HEK293T (cell line): ENCODE results near the gene OR51E2.

Source experiments
- ARNT ChIP-seq: fragments of 450-650 bp; IDR thresholded peaks from 2 replicates; pipeline ENCODE4 v1.6.1; 2017; ENCODE audit warnings: mild to moderate bottlenecking
- BHLHE40 ChIP-seq: fragments of 450-650 bp; IDR thresholded peaks from 2 replicates; pipeline ENCODE4 v1.6.1; 2016; ENCODE audit warnings: mild to moderate bottlenecking, moderate library complexity, borderline replicate concordance
- ELF4 ChIP-seq: fragments of 450-650 bp; IDR thresholded peaks from 2 replicates; pipeline ENCODE4 v1.6.1; 2017; ENCODE audit warnings: antibody characterized with exemption
- FOXA1 ChIP-seq: fragments of 450-650 bp; IDR thresholded peaks from 2 replicates; pipeline ENCODE4 v1.6.1; 2016; ENCODE audit warnings: mild to moderate bottlenecking
- FOXK2 ChIP-seq: fragments of 450-650 bp; IDR thresholded peaks from 2 replicates; pipeline ENCODE4 v1.6.1; 2016; ENCODE audit warnings: mild to moderate bottlenecking
- FOXM1 ChIP-seq: fragments of 450-650 bp; IDR thresholded peaks from 2 replicates; pipeline ENCODE4 v1.6.1; 2017; ENCODE audit warnings: mild to moderate bottlenecking, borderline replicate concordance
- HDGF ChIP-seq: fragments of 450-650 bp; IDR thresholded peaks from 2 replicates; pipeline ENCODE4 v1.6.1; 2017; ENCODE audit warnings: antibody characterized with exemption, borderline replicate concordance
- L3MBTL2 ChIP-seq: fragments of 450-650 bp; conservative IDR thresholded peaks from 2 replicates; pipeline ENCODE4 v1.6.1; 2016; ENCODE audit warnings: mild to moderate bottlenecking
- LEF1 ChIP-seq: fragments of 450-650 bp; IDR thresholded peaks from 2 replicates; pipeline ENCODE4 v1.6.1; 2017; ENCODE audit warnings: mild to moderate bottlenecking, borderline replicate concordance
- SP1 ChIP-seq: fragments of 450-650 bp; IDR thresholded peaks from 2 replicates; pipeline ENCODE4 v1.6.1; 2017
- SUZ12 ChIP-seq: fragments of 450-650 bp; IDR thresholded peaks from 2 replicates; pipeline ENCODE4 v1.6.1; 2016; ENCODE audit warnings: mild to moderate bottlenecking
- TARDBP ChIP-seq: fragments of 450-650 bp; IDR thresholded peaks from 2 replicates; pipeline ENCODE4 v1.6.1; 2016
- ZNF384 ChIP-seq: fragments of 450-650 bp; IDR thresholded peaks from 2 replicates; pipeline ENCODE4 v1.6.1; 2016
- TF ChIP-seq, protein P1 (sequence below): fragments of 450-650 bp; IDR thresholded peaks from 2 replicates; pipeline ENCODE4 v1.6.1; 2016

DNA sequence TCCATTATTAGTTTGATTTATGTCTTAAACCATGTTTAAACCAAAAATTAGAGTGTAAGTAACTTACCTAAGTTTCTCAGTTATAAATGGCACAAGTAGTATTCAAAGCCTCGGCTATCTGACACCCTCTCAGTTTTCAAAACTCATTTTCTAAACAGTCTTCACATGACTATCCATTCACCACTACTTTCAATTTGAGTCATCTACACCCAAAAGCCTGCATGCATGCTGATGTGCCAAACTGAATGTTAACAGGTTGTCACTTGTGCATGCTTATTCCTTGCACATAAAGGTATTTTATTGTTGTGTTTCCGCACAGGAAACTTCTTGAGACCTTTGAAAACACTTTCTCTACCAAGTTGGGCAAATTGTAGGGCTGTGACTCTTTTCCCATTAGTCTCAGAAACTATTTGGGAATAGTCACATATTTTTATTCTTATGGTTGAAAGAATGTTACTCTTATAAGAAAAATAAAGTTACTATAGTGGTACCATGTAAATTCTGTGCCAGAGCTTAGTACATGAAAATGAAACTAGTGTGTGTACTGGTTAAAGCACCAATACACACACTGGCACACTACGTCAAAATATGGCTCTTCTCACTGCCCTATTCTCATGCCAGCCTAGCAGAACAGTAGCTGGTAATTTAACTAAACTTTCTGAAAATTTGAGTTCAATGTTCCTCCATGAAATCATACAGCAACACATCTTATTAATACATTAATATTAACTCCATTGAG lies 2.2 kb upstream of the OR51E2 start:
- TF ChIP-seq BHLHE40 (no peak), HDGF (no peak), ZNF384 (no peak), ELF4 (no peak), ARNT (no peak), TARDBP (no peak), FOXM1 (no peak), FOXK2 (no peak), SUZ12 (no peak), LEF1 (no peak), SP1 (no peak), FOXA1 (no peak), L3MBTL2 (no peak)
- TF ChIP-seq, protein P1, sequence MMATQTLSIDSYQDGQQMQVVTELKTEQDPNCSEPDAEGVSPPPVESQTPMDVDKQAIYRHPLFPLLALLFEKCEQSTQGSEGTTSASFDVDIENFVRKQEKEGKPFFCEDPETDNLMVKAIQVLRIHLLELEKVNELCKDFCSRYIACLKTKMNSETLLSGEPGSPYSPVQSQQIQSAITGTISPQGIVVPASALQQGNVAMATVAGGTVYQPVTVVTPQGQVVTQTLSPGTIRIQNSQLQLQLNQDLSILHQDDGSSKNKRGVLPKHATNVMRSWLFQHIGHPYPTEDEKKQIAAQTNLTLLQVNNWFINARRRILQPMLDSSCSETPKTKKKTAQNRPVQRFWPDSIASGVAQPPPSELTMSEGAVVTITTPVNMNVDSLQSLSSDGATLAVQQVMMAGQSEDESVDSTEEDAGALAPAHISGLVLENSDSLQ = no peak
